T-helper 2 cell treated with Interferon-gamma antibody and Interleukin-4, amounts not matched to agents 100 ng/mL and 5 ng/mL, for 36 hours (primary cell): ENCODE data around the gene PAX7. TPM values are rescaled to one million over a fixed set of nuclear protein-coding genes. Genes with fewer than 3 reads are reported as not detected.
"Not testable (repeated sequence)": the region's sequence is repeated elsewhere in the genome, so short reads cannot be mapped to it uniquely, and the experiment has no call there.

Experiments
- intact Hi-C: fragments of 100-400 bp; cut with micrococcal nuclease; formaldehyde crosslinking; loops from one replicate; pipeline ENCODE4 v1.15.1; 2023
- total RNA-seq: library from RNA; stranded (reverse); gene quantifications from 2 replicates; pipeline ENCODE4 v1.2.3, GENCODE V29; 2022

The PAX7 gene
- total RNA-seq, result not detected in 2 replicates

DNA sequence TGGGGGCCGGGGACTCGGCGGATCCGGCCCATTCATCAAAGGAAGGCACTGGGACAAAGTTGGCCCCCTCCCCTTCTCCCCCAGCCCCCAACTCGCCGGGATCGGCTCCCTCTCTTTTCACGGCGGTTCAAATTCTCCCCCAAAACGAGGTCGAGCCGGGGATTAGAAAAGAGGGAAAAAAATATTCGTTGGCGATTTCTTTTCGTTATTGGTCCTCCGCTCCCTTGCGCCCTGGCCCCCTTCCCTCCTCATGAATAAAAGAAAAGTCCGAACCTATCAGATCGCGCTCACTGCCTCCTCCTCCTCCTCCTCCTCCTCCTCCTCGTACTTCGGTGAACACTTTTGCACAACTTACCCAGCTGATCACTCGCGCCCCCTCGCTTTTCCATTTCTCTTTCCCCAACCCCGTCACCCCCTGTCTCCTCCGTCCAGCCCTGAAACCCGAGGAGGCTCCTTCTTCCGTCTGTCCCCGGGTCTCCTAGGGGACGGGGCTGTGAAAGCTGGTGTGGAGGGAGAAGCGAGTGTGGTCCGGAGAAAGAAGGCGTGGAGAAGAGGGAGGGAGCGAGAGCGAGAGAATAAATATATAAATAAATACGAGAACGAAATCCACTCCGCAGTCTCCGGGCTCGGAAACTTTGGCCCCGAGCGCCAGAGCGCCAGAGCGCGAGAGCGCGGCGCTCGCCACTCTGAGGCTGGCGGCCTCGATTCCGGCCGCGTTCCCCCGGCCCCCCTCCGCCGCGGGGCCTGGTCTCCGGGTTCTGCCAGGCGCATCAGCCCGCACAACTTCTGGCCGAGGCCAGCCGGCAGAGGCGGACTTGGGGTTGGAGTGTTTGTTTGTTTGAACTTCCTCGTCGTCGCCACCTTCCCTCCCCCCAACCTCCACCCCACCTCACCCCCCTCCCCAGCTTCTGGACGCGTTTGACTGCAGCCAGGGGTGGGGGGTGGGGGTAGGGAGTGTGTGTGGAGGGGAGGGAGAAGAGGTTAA is at the start of gene PAX7:
Gene PAX7, plus strand, starts transcription at position 336 of the 985 bp plus-strand sequence. CDS start 758 bp downstream, outside the sequence.
- intact Hi-C loops, result no loop called here

- intact Hi-C loops, result no loop called here
Observed at GRCh38 chr1:18581420-18581880, 49.2 kb upstream of the PAX7 start.

DNA sequence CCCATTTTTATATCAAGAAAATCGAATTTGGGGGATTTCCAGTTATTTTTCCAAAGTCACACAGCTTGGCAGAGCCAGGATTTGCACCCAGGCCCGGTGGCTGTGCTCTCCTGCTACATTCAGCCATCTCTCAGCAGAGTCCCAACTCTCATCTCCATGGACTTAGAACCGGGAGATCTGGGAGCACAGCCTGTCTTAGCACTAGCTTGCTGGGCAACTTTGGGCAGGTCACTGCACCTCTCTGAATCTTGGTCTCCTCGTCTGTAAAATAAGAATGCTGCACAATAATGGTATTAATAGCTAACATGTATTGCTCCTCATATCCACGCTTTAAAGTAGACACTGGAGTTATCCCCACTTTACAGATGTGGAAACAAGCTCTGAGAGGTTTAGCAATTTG is 47.8 kb upstream of the PAX7 start:
- intact Hi-C loops, result no loop called here

GRCh38 chr1:18583326-18583941 is 47.2 kb upstream of the PAX7 start:
- intact Hi-C loops, result no loop called here

GRCh38 chr1:18586016-18586415 is 44.6 kb upstream of the PAX7 start:
- intact Hi-C loops, result not testable (repeated sequence)

- intact Hi-C loops, result no loop called here
Observed at GRCh38 chr1:18588093-18588492, 42.6 kb upstream of the PAX7 start.

GRCh38 chr1:18592368-18592767 is 38.3 kb upstream of the PAX7 start:
- intact Hi-C loops, result no loop called here

GRCh38 chr1:18597160-18598042 is 33.2 kb upstream of the PAX7 start:
- intact Hi-C loops, result loop anchor here (2.0 kb wide), 2 partner anchors 83 to 277 kb away; no protein-coding TSS in a partner anchor

DNA sequence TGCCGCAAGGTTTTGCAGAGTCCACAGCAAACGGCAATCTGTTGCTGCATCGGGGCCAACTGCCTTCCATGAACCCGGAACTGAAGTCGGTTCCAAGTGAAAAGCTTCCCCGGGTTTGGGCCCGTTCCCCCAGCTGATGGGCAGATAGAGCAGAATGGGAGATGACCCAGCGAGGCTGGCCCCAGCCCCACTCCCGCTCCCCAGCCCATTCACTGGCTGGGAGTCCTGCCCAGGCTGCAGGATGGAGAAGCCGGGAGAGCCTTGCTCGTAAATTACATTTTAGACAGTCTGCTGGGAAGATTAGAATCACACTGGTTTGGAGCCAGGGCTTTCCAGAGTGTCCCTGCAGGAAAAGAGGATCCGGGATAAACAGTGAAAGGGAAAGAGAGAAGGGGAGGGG is 31.6 kb upstream of the PAX7 start:
- intact Hi-C loops, result loop anchor here (2.0 kb wide), 1 partner anchor 82 kb away; no protein-coding TSS in a partner anchor

DNA sequence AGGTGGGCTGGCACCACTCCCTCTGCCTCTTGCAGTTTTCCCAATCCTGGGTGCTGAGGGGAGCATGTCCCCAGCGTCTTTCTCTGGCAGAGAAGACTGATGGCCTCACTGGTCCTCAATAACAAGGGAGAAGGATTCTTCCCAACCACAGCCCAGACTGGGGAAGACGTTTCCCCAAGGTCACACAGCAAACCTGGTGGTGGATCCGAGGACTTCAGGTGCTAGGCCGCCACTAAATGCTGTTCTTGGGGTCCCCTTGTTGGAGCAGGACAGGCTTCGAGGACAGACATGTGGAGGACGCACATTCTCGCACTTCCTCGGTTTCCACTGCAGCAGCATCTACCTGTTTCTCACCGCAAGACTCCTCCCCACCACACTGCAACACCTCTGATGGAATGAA is 30.9 kb upstream of the PAX7 start:
- intact Hi-C loops, result loop anchor here (2.0 kb wide), 1 partner anchor 81 kb away; no protein-coding TSS in a partner anchor

- intact Hi-C loops, result no loop called here
Observed at GRCh38 chr1:18602533-18603211, 28.0 kb upstream of the PAX7 start.

GRCh38 chr1:18603212-18603852 is 27.3 kb upstream of the PAX7 start:
- intact Hi-C loops, result no loop called here

DNA sequence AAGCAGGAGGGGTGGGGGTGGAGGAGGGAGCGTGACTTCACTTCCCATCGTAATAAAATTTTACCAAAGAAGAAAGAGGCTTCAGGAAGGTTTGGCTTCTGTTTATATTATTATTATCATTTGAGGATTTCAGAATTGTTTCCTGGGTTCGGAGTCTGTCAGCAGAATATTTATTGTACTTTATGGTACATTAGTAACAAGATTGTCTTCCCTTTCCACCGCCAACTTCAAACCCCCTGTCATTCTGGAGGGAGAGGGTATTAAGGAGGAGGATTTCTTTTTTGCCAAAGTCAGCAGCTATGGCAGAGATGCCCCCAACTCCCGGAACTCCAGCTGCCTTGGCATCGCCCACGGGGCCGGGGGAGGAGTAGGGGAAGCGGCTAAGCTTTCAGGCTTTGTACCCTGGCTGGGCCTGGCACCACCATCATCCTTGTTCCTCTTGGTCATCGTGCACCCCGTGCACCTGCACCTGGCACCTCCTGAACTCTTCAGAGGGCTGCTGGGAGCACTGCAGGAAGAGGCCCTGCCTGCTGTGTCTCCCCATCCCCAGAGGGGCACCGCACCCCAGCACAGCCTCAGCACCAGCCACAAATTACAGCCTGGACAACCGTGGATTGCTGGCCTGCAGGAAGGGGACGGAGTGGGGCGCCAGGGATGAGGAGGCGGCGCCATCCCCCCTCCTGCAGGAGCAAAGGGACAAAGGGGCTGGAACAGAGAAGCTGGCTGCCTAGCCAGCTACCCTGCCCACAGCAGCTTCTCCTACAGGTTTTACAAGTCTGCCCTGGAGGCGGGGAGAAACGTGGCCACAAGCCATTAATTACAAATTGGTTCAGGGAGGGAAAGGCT is 24.0 kb upstream of the PAX7 start:
- intact Hi-C loops, result no loop called here

DNA sequence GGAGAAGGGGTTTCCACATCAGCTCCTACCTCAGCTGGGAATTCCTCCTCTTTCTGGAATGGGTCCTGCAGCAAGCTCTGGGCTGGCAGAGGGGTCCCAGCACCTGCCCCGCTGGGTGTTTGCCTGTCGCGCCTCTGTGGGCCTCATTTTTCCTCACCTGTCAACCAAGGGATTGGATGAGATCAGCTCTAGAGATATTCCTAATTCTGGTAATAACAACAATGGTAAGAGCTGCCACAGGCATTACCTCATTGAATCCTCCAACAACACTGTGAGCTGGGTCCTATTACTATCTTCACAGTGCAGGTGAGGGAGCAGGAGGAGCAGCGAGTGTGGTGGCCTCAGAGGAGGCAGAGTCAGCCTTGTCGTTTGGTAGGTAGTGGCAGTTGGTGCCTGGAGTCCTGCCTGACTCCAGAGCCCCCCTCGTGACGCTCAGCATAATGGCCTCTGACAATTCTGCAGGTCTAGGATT is 23.3 kb upstream of the PAX7 start:
- intact Hi-C loops, result no loop called here

- intact Hi-C loops, result no loop called here
Observed at GRCh38 chr1:18608534-18608933, 22.1 kb upstream of the PAX7 start.

DNA sequence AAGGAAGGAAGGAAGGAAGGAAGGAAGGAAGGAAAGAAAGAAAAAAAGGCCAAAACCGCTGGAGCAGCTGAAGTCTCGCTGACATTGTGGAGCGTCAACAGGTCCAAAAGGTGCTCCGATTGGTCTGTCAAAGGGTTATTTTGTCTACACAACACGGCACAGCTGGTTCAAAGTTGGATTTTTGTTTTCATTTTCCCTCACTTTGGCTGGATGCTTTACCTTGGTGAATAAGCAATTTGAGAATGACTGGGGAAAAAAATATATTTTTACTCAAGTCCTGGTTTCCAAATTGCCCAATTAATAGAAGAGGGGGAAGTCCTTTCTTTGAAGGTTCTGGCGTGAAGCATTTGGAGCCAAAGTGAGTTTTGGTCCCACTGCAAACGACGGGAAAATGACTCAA is 19.3 kb upstream of the PAX7 start:
- intact Hi-C loops, result no loop called here

- intact Hi-C loops, result no loop called here
Observed at GRCh38 chr1:18612073-18612472, 18.6 kb upstream of the PAX7 start.

DNA sequence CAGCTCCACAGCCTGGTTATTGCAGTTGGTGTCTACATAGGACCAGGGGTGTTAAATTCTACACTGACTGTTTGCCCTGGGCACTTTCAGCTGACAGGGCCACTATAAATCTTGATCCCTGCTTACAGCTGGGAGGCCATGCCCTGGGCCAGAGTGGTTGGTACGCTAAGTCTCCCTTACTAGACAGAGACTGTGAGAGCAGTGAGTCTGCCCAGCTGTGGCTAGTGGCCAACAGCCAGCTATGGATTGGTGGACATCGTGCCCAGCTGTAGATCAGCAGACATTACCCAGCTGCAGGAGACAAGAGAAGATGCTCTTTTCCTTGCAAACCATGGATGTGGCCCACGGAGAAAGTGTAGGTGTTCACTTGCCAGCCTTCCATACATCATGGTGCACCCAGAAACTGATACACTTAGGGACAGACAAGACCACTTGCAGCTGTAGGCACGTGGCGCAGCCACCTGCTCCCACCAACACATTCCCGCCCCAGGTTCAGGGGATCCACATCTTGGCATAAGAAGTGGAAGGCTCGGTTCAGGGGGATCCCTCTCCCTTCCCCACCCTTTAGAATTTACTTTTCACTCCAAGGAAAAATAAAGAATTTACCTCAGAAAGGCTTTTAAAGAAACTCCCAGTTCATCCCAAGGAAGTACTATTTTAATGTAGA is 16.4 kb upstream of the PAX7 start:
- intact Hi-C loops, result no loop called here
